HL-60 (cell line): ENCODE data around the gene GPX4.

ENCODE experiments used
- DNase-seq, 2 experiments: peaks; one replicate each; pipeline ENCODE4 v3.0.0-alpha.2; 2010 to 2020; ENCODE audit warnings: low read depth in 1 of 2, low spot score in 1 of 2
- H3K27ac ChIP-seq: fragments of 250-450 bp; sonication (Bioruptor Pico); replicated peaks from 2 replicates; pipeline ENCODE4 v1.5.1; 2020; ENCODE audit warnings: mild to moderate bottlenecking, moderate library complexity
- H3K27me3 ChIP-seq: fragments of 250-450 bp; sonication (Bioruptor Pico); 2 replicates; pipeline ENCODE4 v1.5.1; 2021; ENCODE audit warnings: mild to moderate bottlenecking, moderate library complexity; ENCODE audit not compliant: insufficient read depth, poor library complexity, severe bottlenecking
- H3K4me3 ChIP-seq: replicated peaks from 2 replicates; pipeline ENCODE4 v1.5.1; 2011; ENCODE audit warnings: mild to moderate bottlenecking, control low read depth, low read length; ENCODE audit not compliant: insufficient read depth
- CTCF ChIP-seq: IDR thresholded peaks from one replicate; pipeline ENCODE4 v1.5.1; 2011; ENCODE audit warnings: low read length, control low read depth, inconsistent platforms; ENCODE audit not compliant: insufficient read depth
- GABPA ChIP-seq: IDR thresholded peaks from 2 replicates; pipeline ENCODE4 v1.6.1; 2012; ENCODE audit warnings: low read depth
- POLR2AphosphoS5 ChIP-seq: IDR thresholded peaks from 2 replicates; pipeline ENCODE4 v1.6.1; 2012; ENCODE audit warnings: low read depth
- REST ChIP-seq: IDR thresholded peaks from 2 replicates; pipeline ENCODE4 v1.6.1; 2012; ENCODE audit warnings: low read depth; ENCODE audit not compliant: insufficient replicate concordance
- SPI1 ChIP-seq: IDR thresholded peaks from 2 replicates; pipeline ENCODE4 v1.6.1; 2012; ENCODE audit warnings: low read depth, mild to moderate bottlenecking, borderline replicate concordance

The GPX4 gene

GRCh38 chr19:1081301-1082164, 22.3 kb upstream of the GPX4 start:
- DNase-seq, result no peak
- Histone ChIP-seq H3K27ac (no peak overlapping the region), H3K4me3 (no peak overlapping the region), H3K27me3 (no peaks in the 10 kb centered on the region)
- TF ChIP-seq SPI1, result no peak
- no peak for TF ChIP-seq CTCF
- no peak for TF ChIP-seq POLR2AphosphoS5

DNA sequence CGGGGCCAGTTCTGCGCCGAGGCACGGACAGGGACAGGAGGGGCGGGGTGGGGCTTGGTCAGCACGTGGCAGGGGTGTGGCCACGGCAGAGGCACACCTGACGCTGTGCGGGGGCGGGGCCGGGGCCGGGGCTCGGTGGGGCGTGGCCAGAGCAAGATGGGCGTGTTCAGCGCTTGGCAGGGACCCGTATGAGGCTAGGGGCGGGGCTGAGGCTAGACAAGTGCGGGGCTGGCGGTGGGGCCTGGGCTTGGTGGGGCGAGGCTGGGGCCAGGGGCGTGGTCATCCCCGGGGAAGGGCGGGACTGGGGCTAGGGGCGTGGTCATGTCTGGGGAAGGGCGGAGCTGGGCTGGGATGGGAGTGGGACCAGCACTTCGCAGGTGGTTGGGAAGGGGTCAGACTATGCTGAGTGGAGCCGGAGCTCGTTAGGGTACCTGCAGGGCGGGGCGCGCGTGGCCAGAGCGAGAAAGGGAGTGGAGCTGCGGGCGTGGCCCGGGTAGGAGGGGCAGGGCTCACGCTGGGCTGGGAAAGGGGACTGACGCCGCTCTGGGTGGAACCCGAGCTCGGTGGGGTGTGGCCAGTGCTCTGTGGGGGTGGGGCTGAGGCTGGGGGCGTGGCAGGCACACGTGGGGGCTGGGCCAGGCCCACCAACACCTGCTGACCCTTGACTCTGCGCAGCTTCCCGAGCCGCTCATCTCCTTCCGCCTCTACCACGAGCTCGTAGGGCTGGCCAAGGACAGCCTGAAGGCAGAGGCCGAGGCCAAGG, 21.4 kb upstream of the GPX4 start:
- H3K27ac ChIP-seq, result no peak overlapping the region
- DNase-seq, result no peak
- no peaks in the 10 kb centered on the region for H3K27me3 ChIP-seq
- TF ChIP-seq GABPA (no peak), POLR2AphosphoS5 (no peak), REST (no peak), CTCF (no peak)
- H3K4me3 ChIP-seq, result no peak overlapping the region

- DNase-seq, result no peak
- Histone ChIP-seq H3K27me3 (no peaks in the 10 kb centered on the region), H3K27ac (no peak overlapping the region), H3K4me3 (no peak overlapping the region)
- TF ChIP-seq REST, result no peak
Measured at GRCh38 chr19:1082928-1083816, 20.6 kb upstream of the GPX4 start.
